ENCODE data around the gene RNF223.
A peak's percentile ranks its signal among the peaks of the same experiment; 100 is the strongest.

Gene RNF223

DNA sequence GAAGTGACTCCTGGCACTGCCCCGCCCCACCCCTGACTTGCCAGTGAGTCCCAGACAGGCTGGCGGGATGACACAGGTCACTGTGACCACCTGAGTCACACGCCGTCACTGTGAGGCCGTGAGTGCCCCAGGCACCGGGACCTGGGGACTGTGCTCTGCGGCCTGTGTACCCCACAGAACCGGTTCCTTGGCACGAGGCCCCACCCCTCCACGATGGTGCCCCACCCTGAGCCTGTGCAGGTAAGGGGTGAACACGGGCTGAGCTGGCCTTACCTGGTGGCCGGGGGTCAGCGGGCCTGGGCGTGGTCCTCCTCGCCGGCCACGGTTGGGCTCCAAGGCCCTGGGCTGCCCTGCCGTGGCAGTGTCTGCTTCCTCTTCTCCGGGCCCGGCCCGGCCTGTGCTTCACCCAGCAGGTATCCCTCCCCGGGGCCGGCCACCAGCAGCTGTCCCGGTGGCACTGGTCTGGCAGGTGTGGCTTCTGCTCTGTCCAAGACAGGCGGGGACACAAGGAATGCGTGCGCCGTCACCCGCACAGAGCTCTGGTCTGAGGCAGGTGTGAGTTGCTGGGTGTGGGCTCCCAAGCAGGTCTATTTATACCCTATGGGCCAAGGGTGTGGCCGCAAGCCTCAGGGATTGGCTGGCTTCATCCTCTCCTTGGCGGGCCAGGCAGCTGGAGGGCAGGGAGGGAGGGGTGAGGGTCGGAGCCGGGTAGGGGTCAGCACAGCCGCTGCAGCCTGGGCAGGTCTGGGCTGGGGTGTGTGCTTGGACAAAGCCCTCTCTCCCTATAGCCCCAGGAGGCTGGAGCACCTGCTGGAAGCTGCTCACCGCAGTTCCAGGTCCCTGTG is at the start of gene RNF223:
RNF223 (minus strand) TSS at position 564 of the 845 bp plus-strand sequence. CDS start 1,740 bp downstream, outside the sequence.
- ATAC-seq (no peak), DNase-seq (no peak)

DNA sequence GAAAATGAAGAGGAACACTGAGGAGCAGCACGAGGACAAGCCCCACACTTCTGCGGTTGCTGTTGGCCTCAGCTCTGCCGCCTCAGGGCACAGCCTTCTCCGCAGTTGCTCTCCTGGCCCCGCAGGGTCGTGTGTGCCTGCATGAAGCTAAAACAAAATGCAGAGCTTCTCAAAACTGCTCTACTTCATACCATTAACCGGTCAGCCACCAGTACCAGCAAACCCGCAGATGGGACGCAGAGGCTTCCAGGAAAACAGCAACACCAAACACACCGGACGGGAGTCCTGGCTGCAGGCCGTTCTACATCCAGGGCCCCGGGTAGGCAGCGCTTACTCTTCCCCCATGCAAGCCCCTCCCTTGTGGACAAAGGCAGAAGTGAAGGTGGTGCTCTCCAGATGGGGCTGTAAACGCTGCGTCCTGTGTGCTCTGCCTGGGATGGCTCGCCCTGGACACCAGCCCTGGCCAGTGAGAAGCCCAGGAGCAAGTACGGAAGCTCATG is 48.9 kb upstream of the RNF223 start:
- no peak for ATAC-seq
- DNase-seq: no peak

GRCh38 chr1:1122078-1122811 is 48.1 kb upstream of the RNF223 start:
- ATAC-seq (peak; percentile 95), DNase-seq (peak; percentile 93)

DNA sequence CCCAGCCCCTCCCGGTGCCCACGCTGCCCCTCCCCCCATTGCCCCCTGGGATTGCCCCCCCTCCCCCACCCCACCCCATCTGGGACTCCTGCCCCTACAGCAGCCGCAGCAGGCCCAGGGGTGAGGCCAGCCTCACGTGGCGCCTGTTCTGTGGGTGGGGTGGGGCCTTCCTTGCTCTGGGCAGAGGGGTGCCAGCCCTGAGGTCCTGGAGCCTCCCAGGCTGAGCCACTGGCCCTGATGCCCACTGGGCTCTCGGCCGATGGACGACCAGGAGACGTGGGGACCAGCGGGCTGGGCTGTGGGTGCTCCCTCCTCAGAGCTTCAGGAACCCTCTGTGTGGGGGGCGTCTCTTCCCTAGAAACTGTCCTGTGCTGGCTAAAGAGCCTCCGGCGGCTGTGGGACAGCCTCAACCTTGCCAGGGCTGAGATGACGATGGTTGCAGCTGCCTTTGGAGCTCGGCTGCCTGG is 47.5 kb upstream of the RNF223 start:
- DNase-seq (no peak), ATAC-seq (no peak)

GRCh38 chr1:1120866-1121591 is 46.9 kb upstream of the RNF223 start:
- DNase-seq: no peak
- ATAC-seq: no peak

GRCh38 chr1:1120096-1120495 is 46.0 kb upstream of the RNF223 start:
- DNase-seq (no peak), ATAC-seq (no peak)

DNA sequence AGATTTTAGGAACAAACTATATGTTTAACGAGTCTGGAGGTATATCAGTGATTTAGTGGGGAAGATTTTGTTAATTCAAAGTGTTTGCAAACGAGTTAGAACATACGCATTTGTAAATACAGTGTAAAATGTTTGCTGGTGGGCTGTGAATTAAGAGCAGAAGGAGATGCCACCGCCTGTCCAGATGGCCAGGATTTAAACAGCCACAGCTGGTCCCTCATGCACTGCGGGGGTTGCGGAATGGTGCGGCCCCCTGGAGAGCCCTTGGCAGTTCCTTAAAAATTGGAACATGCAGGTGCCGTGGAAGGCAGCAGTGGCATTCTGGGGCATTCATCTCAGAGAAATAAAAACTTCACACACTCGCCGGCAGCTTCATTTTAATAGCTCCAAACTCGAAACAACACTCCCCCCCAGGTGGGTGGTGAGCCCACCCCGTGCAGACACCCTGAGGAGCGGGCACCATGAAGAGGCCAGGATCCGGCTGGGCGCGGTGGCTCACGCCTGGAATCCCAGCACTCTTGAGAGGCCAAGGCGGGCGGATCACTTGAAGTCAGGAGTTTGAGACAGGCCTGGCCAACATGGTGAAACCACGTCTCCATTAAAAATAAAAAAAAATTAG is 45.3 kb upstream of the RNF223 start:
- ATAC-seq: no peak
- DNase-seq: no peak

- no peak for ATAC-seq
- no peak for DNase-seq
Measured at GRCh38 chr1:1118876-1119220, 44.7 kb upstream of the RNF223 start.

DNA sequence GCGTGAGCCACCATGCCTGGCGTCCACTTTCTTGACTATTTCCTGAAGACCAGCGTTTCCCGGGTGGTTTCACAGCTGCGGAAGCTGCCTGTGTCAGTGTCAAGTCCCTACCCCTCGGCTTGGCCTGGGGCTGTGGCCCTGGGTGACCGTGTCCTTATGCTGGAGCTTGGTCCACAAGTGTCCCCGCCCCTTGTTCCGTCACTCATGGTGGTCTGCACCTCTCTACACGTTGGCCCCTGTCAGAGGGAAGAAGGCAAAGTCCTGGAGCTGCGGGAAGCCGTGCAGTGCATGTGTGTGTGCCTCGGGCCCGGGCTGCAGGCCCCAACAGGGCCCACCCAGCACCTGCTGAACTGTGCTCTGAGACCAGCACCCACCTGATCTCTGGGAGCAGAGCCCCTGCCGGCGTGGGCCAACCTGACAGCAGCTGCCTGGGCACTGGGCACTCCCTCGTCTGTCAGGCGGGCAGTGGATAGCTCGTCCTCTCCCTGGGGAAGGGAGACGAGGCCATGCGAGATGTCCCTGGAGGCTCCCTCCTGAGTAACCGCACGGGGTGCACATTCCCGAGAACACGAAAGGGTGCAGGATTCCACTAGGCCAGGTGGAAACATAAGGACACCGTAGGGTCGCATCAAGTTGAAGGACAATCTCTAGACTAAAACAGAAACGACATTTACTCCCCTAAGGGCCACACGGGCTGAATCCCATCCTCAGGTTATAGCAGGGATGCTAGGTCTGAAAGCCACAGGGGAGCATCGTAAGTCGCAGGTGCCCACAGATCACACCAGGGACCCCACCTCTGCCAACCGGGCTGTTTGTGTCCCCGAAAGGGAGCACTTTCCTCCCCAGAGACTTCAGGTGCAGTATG is 44.1 kb upstream of the RNF223 start:
- no peak for ATAC-seq
- DNase-seq: no peak

DNA sequence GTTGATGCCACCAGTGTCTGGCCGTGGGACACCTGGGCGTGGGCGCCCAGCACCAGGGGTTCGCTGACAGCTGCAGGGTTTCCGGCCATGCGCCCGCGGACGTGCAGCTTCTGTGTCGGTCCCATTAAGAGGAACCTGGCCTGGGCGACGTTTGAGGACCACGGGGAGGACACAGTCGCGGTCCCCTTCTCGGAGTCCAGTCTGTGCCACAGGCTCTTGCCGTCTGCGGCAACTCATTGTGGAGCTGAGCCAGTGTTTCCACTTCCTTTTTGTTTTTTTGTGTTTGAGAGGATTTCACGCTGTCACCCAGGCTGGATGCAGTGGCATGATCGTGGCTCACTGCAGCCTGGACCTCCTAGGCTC is 43.3 kb upstream of the RNF223 start:
- ATAC-seq (no peak), DNase-seq (no peak)

DNA sequence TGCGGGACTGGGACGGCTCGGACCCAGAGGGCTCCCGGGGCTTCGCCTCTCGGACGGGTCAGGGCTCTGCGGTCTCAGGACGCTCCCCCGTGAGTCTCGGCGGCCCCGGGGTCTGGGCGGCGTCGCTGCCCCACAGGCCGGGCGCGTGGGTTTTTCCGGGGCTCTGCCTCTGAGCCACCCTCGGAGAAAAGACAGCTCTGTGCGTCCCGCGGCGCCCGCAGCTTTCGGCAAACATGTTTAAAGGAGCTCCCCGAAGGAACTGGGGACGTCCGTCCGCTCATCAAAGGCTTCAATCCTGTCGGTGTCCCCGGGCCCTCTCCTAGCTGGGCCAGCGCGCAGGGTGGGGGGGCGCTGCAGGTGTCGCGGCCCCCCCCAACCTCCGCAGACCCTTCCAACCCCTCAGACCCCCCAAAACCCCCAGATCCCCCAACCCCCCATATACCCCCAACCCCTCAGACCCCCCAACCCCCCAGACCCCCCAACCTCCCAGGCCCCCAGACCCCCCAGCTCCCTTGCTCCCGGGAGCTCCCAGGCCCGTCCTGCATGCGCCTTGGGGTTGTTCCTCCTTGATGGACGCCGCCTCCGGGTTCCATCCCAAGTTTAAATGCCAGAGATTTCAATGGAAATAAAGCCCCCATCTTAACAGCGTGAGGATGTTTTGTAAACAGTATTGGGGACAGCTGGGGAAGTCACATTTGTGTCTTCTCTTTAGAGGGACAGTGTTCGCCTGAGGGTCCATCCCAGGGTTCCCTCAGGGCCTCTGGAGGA is 42.8 kb upstream of the RNF223 start:
- DNase-seq: peak; percentile 46
- ATAC-seq: no peak

DNA sequence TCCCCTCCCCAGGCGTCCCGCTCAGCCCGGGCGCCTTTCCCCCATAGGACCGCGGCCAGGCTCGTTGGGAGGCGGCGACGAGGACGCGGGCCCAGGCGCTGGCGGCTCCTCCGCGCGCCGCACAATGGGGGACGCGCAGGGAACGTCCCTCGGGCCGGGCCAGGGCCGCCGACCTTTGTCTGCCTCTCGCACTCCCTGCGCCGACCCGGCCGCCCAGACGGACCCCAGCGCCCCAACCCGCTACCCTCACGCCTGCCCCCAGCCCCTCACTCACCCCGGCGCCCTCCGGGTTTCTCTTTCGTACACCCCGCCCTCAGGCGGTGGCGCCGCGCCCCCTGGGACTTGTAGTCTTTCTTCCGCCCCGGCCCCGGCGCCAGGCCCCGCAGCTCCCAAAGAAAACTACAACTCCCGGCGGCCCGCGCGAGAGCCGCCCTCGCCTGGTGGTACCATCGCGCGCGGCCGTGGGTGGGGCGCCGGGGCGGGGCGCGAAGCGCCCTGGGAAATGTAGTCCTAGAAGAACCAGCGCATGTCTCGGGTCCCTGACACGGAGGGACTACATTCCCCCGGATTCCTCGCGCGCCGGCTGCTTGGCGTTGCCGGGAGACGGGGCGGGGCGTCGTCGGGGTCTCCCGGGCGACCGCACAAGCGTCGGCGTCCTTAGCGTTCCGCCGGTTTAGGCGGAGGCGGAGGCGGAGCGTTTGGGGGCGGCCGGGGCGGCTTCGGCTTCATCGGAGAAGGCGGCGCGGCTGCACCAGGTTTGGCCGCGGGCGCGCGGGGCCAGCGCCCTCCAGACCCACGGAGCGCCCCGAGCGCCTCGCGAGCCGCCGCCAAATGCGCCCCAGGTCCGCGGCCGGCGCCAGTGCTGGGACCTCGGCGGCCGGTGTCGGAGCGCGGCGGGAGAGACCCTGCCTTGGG is 41.9 kb upstream of the RNF223 start, which contains the start of gene C1orf159:
C1orf159 (minus strand) TSS at position 304 of the 915 bp plus-strand sequence. CDS start 24,546 bp downstream, outside the sequence.
- ATAC-seq (peak; percentile 97), DNase-seq (peak; percentile 99)

DNA sequence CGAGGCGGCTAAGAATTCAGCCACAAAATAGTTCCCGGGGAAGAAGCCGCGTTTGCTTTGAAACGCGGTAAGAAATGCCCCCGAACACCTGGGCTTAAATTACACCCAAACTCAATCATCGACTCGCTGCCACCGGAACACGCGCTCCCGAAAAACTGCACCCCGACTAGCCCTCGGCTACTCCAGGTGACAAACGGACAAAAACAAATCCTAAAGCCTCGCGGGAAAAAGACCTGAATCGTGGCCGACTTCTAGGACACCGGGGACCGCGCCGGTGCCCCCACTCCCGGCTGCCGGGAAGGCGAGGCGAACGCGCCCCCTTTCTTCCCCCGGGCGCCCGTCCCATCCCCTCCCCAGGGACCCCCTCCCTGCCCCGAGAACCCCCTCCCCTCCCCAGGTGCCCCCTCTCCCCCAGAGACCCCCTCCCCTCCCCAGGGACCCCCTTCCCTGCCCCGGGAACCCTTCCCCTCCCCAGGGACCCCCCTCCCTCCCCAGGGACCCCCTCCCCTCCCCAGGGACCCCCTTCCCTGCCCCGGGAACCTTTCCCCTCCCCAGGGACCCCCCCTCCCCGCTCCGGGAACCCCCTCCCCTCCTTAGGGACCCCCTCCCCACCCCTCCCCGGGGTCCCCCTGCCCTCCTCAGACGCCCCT is 41.2 kb upstream of the RNF223 start:
- no peak for DNase-seq
- ATAC-seq: no peak

DNA sequence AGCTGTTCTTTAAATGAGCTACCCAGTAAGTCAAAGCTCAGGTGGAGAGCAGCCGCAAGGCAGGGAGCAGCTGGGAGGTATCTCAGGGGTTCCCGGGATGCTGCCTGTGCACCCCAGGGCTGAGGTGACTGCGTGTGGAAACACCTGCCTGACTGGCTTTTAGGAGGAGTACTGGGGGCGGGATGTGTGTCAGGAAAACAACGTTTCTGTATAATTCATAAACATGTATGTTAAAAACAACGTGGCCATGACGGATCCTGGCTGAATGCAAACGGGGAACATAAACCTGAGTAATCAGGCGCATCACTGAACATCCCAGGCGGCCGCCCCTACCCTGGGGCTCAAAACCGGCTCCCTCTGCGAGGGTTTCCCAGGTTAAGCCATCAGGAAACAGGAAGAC is 40.3 kb upstream of the RNF223 start:
- ATAC-seq (no peak), DNase-seq (no peak)

GRCh38 chr1:1112237-1112985 is 38.3 kb upstream of the RNF223 start:
- ATAC-seq (no peak), DNase-seq (no peak)

DNA sequence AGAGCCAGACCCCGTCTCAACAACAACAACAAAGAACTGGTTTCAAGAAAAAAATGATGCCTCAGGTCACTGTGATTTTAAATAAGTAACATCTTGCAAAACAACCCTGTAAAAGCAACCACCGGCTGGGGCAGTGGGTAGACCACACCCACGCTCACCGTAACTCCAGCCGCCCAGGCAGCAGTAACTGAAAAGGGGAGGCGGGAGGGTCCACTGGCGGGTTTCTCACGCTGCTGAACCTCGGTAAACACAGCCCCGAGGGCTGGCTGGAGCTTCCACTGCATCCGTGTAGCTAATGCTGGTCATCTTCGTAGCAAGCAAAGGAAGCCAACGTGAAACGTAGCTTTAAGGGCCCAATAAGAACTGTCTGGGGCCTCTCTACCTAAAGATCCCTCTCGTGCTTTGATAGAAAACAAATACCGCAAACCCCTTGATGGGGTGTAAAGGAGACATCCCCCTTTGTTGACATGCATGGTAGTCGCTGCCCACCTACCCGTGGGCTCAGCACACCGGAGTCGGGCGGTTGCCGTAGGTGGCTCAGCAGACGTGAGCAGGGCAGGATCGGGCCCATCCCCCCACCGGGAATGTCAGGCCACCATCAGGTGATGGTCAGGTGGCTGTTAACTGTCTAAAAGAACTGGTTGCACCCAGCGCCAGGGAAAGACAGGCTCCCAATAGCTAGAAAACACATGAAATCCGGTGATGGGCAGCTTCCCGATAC is 37.6 kb upstream of the RNF223 start:
- ATAC-seq (no peak), DNase-seq (no peak)

DNA sequence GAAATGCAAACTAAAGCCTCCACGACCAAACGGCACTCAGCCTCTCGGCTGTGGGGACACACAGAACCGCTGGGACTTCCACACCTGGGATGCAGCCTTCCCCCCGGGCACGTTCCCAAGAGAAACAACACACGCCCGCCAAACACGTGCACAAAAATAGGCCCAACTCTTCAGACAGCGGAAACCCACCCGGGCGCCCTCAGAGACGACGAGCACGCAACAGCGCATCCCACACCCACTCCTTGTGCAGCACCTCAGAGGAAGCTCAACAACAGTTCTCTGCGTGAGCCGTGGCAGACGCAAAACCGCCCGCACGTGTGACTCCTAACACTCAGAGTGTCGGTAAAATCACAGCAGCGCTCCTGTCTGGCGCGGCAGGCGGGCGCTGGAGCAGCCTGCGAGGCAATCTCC is 36.5 kb upstream of the RNF223 start:
- DNase-seq: no peak
- ATAC-seq: no peak
